ENCODE results near the gene CSRP2.

Gene CSRP2

DNA sequence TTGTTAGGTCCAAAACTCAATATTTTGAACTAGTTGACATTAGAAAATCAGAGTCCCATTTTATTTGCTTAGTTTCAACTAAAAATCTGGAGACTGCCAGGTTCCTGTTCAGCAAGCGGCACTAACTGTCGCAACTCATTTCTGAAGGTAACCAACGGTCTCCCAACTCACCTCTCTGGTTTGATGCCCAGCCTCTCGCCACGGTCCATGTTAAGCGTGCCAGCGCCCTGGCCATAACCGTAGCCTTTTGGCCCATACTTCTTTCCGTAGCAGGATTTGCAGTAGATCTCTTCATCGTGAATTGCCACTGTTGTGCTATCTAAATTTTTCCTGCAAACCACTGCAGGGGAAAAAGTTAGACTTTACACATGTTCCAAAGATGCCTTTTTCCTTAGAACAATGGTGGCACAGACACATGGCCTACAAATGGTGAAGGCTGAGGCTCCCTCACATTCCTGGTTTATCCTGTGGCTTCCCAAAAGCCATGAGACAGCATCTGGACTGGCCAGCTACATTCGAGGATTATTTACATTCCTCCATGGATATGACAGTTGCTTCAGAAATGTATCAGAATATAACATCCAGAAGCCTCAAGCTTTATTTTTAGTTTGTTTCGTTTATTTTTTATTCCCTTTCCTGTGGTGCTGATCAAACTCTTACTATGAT is 15.7 kb downstream of the CSRP2 start:
- no peak for DNase-seq (ENCODE audit: low read depth in 2 of 2)

GRCh38 chr12:76860256-76860655 is 18.6 kb downstream of the CSRP2 start:
- DNase-seq (ENCODE audit: low read depth in 2 of 2) = no peak

DNA sequence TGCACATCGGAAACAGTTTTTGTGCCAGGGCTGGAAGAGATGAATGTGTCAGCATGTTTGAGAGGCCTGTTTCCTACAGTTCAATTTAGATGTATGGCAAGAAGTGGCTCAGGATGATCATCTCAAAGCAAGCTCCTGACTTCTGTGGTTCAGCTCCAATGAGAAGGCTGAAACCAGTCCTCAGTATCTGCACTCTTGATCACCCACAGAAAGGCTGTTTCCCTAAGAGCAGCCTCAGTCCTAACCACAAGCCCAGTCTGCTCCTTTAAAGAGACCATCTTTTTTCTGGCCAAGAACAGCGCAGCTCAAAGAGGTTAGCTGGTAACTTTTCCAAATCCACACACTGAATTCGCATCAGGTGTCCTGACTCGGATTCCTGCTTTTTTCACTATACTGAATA is 19.2 kb downstream of the CSRP2 start:
- DNase-seq (ENCODE audit: low read depth in 2 of 2) = no peak

GRCh38 chr12:76856018-76856644 is 22.7 kb downstream of the CSRP2 start:
- DNase-seq (ENCODE audit: low read depth in 2 of 2) = no peak

DNA sequence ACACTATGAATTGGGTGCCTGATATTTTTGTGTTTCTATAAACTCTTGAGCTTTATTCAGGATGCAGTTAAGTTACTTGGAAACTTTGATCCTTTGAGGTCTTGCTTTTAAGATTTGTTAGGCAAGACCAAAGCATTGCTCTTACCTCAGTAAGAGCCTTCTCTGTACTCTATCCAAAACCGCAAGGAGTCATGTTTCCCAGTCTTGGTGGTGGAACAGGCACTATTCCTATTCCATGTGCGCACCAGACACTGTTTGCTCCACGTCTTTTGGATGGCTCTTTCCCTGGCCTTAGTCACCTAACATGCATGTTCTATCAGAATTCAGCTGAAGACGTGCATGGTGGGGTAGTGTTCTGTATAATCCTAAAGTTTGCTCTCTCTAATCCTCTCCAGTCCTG is 23.5 kb downstream of the CSRP2 start:
- DNase-seq (ENCODE audit: low read depth in 2 of 2) = no peak

DNA sequence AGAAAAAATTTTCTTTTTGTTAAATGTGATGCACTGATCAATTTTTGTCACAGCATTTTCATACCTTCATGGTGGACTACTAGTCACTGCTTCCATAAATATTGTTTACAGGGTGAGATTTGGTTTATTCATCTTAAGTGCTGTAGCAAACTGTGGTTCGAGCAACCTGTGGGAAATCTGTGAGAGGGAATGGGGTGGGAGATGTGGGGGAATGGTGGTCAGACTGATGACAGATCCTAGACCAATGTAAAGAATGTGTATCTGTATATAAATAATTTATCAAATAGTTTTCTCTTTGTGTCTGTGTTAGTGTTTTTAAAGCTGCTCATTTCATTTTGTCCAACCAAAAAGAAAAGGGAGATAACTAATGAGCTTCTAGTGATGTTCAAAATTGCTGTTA is 26.7 kb downstream of the CSRP2 start:
- DNase-seq (ENCODE audit: low read depth in 2 of 2) = no peak

DNA sequence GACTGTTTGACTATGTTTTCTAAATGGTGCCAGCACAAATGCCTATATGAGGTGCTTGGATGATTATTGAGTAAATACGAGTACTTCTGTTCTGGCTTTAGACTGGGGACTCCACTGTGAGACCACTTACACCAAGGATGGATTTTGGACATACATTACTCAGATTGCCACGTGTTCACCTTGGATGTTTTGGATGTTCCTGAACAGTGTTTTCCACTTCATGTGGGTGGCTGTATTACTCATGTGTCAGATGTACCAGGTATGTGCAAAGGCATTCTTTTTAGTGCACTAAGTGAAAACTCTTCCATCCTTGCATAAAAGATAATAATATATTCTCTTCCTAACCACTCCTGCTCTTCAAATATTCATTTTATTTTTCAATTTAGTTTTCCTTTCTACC is 30.7 kb downstream of the CSRP2 start:
- DNase-seq (ENCODE audit: low read depth in 2 of 2) = no peak

GRCh38 chr12:76847260-76847659 is 31.6 kb downstream of the CSRP2 start:
- DNase-seq (ENCODE audit: low read depth in 2 of 2) = no peak

DNA sequence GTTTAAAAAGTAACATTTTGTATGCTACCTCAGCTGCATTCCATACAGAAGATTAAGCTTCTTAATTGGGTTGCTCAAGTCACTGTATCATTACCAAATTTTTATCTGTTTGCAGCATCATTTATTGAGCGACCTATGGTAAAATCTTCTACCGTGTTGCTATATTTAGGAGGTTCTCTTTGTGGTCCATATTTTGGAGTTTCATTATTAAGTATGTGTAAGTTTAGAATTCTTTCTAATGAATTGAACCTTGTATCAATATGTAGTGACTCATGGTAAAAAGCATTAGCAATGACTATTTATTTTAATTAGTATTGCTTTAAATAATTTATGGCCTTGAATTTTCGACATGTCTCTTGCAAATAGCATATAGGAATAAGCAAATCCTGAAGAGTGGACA is 42.2 kb downstream of the CSRP2 start:
- DNase-seq (ENCODE audit: low read depth in 2 of 2) = no peak

- no peak for DNase-seq (ENCODE audit: low read depth in 2 of 2)
Observed at GRCh38 chr12:76830436-76830835, 48.4 kb downstream of the CSRP2 start.

- DNase-seq (ENCODE audit: low read depth in 2 of 2) = no peak
Observed at GRCh38 chr12:76820888-76821482, 57.8 kb downstream of the CSRP2 start.

GRCh38 chr12:76813972-76814371 is 64.8 kb downstream of the CSRP2 start:
- DNase-seq (ENCODE audit: low read depth in 2 of 2) = no peak

DNA sequence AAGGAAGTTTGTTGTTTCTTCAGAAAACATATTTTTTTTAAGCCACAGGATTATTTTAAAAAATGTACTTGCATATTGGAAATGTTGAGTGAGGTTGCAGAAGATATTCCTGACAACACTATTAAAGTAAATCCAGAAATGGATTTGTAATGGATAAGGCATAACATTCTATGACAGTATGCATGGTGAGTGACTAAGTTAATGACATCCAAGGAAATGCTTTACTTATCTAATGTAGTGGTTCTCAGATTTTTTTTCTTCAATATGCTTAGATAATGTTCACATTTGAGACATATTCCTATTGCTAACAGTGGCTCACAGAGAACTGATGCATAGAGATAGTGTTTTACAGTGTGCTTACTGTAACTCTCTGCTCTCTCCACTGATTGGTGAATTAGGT is 65.6 kb downstream of the CSRP2 start:
- DNase-seq (ENCODE audit: low read depth in 2 of 2) = no peak

DNA sequence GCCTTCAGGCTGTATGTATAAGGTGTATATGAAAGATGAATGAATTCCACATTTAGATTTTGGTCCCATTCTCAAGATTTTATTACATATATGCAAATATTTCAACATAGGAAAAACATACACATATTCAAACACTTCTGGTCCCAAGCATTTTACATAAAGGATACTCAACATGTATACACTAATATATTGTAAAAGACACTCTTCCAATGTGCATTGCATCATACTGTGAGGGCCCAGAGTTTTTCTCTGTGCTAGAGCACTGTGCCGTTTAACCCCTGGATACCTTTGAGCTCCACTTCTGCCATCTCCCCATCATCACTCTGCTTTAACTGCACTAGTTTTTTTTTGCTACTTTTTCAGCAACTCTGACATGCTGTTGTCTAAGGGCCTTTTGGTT is 66.8 kb downstream of the CSRP2 start:
- DNase-seq (ENCODE audit: low read depth in 2 of 2) = no peak

GRCh38 chr12:76810671-76811419 is 68.0 kb downstream of the CSRP2 start:
- no peak for DNase-seq (ENCODE audit: low read depth in 2 of 2)
